A549 (cell line): ENCODE results near the gene OPRD1.

Experiments
- JUNB ChIP-seq: fragments of >200 bp; sonication (Bioruptor Twin); formaldehyde crosslinking; IDR thresholded peaks from 2 replicates; pipeline ENCODE4 v1.6.1; 2016
- NFE2L2 ChIP-seq: fragments of 150-350 bp; conservative IDR thresholded peaks from 2 replicates; pipeline ENCODE4 v1.6.1; 2014; ENCODE audit warnings: low read length
- TF ChIP-seq, protein P1 (sequence below): fragments of >200 bp; sonication (Bioruptor Twin); formaldehyde crosslinking; IDR thresholded peaks from 3 replicates; pipeline ENCODE4 v1.5.1; 2016

DNA sequence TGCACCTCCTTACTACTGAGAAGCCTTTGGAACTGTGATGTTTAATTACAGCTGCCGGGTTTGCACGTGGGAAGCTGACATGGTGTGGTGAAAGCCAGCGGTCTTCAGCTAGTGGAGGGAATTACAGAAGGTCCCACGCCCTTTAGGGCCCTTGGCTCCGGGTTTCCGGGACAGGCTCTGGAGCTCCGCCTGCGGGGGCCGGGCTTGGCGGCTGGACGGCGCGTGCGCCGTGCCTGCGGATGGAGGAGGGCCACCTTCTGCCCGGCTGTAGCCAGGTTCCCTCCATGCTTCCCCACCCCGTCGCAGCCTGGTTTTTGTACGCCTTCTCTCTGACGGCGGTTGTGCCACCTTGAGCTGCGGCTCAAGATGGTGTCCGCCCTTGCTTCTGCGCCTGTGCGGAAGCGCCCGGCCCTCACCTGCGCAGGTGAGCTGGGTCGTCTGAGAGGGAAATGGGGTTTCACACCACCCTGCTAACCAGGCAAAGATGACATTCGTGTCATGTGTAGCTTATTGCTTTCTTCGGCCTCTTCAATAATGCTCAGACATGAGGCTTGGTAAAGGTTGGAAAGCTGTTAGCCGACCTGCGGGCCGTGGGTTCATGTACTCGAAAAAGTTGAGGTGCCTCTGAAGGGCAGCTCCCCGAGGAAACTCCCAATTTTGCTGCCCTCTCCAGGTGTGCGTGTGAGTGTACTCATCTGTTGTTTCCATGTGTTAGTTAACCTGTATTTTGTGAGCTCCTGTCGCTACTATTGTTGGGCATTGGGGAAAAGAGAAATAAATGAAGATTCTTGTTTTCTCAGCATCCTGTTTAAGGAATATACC lies 36.6 kb upstream of the OPRD1 start:
- TF ChIP-seq JUNB, result no peak
- TF ChIP-seq, protein P1, sequence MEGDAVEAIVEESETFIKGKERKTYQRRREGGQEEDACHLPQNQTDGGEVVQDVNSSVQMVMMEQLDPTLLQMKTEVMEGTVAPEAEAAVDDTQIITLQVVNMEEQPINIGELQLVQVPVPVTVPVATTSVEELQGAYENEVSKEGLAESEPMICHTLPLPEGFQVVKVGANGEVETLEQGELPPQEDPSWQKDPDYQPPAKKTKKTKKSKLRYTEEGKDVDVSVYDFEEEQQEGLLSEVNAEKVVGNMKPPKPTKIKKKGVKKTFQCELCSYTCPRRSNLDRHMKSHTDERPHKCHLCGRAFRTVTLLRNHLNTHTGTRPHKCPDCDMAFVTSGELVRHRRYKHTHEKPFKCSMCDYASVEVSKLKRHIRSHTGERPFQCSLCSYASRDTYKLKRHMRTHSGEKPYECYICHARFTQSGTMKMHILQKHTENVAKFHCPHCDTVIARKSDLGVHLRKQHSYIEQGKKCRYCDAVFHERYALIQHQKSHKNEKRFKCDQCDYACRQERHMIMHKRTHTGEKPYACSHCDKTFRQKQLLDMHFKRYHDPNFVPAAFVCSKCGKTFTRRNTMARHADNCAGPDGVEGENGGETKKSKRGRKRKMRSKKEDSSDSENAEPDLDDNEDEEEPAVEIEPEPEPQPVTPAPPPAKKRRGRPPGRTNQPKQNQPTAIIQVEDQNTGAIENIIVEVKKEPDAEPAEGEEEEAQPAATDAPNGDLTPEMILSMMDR, result no peak
- TF ChIP-seq NFE2L2, result no peak
